Cardiac septum (tissue), 1 donor: Measurements from ENCODE around the gene CHMP6. TPM values are rescaled to one million over a fixed set of nuclear protein-coding genes. Genes with fewer than 3 reads are reported as not detected.
"Not testable (repeated sequence)": the region's sequence is repeated elsewhere in the genome, so short reads cannot be mapped to it uniquely, and the experiment has no call there.

ENCODE experiments used
- DNase-seq: peaks from one replicate; pipeline ENCODE4 v3.0.0-alpha.2; 2020; ENCODE audit warnings: low spot score
- intact Hi-C: fragments of 100-400 bp; cut with DNase I; formaldehyde crosslinking; loops from one replicate; pipeline ENCODE4 v1.14.0; 2022
- total RNA-seq: library from RNA; stranded (reverse); fragmentation: NEBNext Ultra II Directional; extraction: Animal tissue kit (Norgen Biotek cat#: 25700); gene quantifications from one replicate; pipeline ENCODE4 v1.2.1, GENCODE V29; 2021
- donor health status: DM: no; HTN: no; CAD: no.

The CHMP6 gene
- total RNA-seq, 1 donor from 2014 or later, result 21.7 TPM

DNA sequence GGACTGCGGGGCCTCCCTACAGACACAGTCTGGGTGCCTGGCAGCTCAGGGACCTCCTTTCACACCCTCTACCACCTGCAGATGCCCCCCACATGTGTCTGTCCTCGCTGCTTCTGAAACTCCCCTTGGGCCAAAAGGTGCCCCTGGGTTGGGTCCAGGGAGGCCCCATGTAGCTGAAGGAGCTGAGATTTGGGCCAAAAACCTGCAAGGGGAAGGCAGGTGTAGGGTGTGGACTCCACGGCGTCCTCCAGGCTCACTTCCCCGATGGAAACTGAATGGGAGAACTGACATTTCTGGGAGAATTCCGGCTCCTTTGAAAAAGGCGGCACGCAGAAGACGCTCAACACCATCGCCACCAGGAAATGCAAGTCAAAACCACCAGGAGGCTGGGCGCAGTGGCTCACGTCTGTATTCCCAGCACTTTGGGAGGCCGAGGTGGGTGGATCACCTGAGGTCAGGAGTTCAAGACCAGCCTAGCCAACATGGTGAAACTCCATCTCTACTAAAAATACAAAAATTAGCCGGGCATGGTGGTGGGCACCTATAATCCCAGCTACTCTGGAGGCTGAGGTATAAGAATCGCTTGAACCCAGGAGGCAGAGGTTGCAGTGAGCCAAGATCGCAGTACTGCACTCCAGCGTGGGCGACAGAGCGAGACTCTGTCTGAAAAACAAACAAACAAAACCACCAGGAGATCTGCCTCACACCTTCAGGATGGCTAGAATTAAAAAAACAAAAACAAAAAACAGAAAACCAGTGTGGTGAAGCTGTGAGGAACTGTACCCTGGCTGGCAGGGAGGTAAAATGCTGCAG lies 30.1 kb downstream of the CHMP6 start:
- DNase-seq, result no peak
- intact Hi-C loops, result loop anchor here (5.0 kb wide), 1 partner anchor 34 kb away; no protein-coding TSS in a partner anchor

DNA sequence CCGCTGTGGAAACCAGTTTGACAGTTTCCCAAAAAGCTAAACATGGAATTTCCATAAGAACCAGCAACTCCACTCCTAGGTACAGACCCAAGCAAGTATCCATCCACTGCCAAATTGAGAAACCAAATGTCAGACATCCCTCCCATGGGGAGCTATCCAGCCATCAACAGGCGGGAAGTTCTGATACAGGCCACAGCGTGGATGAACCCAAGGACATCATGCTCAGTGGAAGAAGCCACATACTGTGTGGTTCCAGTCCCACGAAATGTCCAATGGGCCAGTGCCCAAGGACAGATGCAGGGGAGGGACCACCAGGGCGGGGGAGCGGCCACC lies 30.7 kb downstream of the CHMP6 start:
- intact Hi-C loops, result loop anchor here (5.0 kb wide), 1 partner anchor 35 kb away; no protein-coding TSS in a partner anchor

DNA sequence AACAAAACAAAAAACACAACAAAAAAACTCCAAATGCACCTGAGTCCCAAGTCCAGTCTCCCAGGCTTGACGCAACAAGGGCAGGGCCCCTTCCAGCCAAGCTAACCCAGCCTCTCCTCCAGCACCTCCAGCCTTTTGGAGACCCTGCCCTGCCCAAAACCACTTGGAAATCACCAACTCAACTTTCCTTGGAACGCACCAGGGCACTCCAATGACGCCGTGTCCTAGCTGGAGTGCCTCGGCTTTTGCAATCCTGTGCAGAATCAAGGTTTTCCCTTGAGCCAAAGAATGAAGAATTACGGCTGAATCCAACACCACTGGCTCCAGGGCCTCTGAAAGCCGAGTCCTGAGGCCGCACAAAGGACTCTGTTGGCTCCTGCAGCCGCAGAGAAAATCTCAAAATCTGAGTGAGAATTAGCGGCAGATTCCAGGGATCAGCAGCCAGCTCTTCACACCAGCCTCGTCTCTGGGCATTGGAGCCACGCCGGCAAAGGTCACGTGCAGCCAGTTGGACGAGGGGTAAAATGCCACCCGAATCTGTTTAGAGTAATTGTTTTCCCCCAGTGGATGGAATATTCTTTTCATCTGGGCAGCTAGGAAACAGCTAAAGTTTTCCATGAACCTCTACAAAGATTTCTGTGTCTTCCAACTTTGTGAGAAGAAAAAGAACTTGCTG lies 33.6 kb downstream of the CHMP6 start:
- intact Hi-C loops, result no loop called here
- no peak for DNase-seq

More for the DNA sequence above, 30.7 kb downstream of the CHMP6 start:
- DNase-seq, result no peak

DNA sequence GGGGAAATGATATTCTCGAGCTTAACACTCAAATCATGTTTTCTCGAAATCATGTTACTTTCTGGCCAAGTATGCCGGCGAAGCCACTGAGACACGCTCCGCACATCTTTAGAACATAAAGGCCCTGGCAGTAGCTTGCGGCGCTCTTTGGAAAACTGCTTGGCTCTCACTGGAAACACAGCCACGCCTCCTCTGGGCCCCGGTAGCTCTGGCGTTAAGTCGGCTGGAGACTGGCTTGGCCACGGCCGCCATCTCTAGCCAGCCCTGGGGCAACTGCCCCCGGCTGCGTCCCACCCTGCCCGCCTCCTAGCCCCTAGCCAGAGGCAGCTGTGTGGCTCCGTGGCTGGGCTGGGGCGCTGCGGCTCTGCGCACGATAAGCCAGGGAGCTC lies 34.1 kb downstream of the CHMP6 start:
- intact Hi-C loops, result no loop called here
- no peak for DNase-seq

DNA sequence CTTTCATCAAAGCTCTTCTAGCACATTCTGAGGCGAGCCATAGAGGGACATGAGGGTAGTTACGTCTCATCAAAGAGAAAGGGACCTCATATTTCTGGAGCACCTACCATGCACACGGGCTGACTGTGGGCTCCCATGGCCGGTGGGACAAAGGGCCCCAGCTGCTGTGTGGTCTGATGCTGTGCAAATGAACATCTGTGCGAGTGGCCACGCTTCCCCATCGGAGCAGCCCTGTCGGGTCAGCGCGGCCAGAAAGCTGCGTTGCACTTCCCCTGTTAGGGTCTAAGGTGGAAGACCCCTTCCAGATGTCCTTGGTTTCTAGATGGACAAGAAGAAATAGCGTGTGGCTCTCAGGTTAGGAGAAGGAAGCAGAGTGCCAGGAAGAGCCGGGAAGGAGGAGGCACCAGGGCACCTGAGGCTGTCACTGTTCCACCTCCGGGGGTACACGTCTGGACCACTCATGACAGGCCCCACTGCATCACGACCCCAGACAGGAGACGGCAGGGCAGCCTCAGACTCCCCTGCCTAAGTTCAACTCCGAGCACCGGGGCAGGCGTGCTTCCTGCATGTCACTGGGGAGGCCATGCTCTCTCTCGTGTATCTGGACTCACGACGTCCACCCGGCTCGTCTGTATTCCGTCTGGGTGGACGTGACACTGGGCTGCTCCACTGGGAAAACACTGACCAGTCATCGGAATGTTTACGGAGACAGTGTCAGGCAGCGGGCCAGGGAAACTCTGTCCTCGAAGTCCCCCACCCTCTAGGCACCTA lies 34.8 kb downstream of the CHMP6 start:
- intact Hi-C loops, result no loop called here
- DNase-seq, result no peak

DNA sequence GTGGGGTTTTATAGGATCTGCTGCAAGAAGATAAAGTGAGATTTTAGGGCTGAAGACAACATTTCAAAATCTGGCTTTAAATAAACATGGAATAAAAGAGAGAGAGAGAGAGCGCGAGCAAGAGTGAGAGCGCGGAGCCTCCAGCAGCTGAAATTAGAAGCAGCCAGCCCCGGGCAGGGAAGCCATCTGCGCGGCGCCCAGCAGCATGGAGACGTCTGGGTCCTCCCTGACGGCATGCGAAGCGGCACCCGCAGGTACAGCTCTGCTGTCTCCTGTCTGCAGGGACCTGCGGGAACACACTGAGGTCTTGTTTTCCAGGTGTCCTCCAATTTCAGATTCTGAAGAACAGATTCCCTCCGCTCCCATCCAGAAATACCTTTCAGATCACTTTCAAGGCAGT lies 35.4 kb downstream of the CHMP6 start:
- DNase-seq, result no peak
- intact Hi-C loops, result no loop called here

DNA sequence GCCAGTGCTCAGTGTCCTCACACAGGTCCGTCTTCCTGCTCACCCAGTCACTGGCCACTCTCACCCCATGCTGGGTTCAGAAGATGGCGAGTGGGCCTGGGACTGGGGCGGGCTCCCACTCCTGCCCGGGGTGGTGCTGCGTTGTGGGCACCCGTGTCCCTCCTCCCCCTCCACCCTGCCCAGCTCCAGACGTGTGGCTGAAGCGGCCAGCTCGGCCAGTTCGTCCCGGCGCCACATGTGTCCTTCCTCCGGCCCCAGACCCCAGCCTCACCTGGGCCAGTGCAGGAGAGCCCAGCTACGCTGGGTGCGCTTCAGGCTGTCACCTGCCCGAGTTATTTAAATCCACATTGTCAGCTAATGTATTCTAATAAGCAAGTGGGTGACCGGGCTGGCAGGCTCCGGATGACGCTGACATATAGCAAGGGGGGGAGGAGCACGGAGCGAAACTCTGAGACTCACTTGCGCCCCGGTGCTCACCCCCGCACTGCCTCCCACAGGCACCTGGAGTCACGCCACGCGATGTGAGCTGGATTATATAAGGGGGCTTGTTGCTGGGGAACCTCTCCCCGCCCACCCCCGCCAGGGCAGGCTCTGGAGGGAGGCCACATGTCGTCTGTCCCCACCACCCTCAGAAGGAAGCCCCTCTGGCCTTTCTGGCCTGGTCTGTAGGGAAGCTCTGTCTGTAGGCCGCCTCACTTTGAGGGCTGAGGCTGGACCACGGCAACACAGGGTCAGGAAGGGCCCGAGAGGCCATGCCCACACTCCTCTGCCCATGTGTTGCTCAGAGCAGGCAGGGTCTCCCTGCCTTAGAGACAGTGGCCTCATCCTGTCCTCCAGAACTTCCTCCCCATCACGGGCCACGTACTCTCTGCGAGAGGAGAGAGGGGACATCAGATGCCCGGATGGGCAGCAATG lies 36.2 kb downstream of the CHMP6 start:
- intact Hi-C loops, result no loop called here
- DNase-seq, result no peak

DNA sequence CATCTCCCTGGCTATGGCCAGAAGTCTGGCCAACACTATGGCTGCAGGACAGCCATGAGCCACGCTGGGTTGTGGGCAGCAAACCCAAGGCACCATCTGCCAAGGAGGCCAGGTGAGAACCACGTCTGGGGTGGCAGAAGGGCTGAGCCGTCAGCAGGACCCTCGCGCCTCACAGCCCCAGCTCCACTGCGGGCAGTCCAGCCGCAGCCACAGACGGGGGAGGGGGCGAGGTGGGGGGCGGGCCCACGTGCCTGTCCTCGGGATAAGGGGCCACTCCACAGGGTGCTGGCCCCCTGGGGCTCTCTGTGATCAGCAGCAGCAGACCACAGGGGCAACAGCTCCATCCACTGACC lies 36.8 kb downstream of the CHMP6 start:
- no peak for DNase-seq
- intact Hi-C loops, result no loop called here

DNA sequence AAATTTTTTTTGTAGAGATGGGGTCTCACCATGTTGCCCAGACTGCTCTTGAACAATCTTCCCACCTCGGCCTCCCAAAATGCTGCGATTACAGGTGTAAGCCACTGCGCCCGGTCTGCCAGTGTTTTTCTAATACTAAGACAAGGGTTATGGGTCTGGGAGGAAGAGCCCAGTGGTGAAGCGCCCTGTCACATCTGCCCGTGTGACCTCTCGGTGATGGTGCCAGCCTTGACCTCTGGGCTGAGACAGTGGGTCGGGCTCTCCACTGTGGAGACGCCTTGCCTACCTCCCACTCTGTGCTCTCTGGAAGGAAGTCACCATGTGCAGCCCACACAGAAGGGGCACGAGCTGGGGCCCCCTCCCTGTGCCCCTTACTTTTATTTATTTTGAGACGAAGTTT lies 38.2 kb downstream of the CHMP6 start:
- no peak for DNase-seq
- intact Hi-C loops, result no loop called here

DNA sequence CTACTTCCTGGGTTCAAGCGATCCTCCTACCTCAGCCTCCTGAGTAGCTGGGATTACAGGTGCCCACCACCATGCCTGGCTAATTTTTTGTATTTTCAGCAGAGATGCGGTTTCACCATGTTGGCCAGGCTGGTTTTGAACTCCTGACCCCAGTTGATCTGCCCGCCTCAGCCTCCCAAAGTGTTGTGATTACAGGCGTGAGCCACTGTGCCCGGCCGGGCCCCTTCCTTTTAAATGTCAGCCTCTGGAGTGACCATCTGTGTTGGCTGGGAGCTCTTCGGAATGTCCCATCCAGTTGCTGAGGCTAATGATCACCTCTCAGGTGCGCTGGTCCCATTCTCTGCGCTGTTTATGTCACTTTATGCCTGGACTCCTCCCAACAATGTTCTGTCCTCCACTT lies 38.7 kb downstream of the CHMP6 start:
- intact Hi-C loops, DNase-seq: not testable (repeated sequence)

DNA sequence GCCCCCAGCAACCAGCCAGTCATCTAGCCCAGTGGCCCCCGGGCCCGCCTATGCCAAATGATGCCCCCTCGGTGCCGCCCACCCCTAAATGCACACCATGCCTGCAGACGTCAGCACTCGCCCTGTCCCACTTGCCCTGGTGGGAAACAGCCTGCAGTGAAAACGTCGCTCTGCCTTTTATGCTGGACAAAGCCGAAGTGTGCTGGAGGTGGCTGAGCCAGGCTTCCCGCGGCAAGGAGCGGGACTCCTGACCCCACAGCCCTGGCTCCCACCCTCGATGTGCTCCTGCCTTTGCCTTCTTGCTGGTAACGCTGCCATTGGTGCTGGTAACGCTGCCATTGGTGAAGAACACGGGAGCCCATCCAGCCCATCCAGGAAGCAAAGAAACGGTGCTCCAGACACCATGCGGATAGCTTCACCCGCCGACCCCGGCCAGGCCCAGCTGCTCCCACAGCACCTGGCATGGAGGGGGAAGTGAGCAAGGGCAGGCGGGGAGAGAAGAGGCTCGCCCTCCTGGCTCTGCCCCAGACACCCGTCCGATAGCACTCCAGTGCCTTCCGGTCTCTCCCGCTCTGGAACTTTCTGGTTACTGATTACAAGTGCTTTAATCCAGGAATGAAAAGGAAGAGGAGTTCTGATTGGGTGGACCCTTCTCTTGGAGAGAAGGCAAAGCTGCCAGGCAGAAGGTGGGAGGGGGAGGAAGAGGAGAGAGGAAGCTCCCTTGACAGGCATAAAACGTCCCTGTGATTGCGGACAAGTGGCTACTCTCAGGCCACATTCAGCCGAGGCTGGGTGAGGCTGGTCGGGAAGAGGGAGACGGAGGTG lies 39.3 kb downstream of the CHMP6 start:
- peak; percentile 79 for DNase-seq
- intact Hi-C loops, result no loop called here

DNA sequence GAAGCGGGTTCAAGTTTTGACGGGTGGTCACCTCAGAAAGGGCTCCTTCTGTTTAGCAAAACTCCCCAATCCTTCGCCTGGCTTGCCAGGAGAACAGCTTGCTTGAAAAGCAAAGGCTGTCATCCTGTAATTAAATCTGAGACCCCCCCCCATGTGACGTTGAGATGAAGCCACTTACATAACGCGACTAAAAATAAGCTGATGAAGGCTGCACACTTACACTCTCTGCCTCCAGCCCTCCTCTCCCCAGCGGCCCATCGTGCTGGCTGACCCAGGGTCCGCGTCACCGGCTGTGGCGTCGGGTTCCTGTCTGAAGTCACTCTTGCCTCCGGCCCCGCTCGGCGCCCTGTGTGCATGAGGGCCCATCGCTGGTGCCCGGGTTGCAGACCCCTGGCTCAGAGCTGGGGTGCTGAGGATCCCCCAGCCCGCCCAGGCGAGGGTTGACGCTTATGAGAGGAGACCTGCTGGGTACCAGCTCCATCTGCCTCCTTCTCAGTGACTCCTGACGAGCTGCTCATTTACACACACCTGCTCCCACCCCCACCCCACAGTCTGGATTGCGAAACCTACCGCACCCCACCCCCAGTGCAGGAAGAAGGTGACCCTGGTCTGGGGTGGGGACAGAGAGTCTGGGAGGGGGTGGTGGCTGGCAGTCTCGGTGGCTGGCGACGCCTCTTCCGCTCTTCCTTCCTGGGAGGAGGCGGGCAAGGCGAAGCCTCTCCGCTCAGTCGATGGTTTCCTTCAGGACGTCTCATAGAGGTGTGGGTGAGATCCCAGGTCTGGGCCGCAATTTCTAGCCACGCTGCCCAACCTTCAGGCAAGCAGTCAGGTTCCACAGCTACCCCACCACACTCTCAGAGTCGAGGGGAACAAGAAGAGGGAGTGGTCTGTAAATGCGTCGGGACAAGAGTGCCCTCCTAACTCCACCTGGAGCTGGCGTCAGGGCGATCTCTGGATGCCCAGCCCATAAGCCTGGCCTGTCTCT lies 40.2 kb downstream of the CHMP6 start:
- DNase-seq, result peak; percentile 81
- intact Hi-C loops, result no loop called here

DNA sequence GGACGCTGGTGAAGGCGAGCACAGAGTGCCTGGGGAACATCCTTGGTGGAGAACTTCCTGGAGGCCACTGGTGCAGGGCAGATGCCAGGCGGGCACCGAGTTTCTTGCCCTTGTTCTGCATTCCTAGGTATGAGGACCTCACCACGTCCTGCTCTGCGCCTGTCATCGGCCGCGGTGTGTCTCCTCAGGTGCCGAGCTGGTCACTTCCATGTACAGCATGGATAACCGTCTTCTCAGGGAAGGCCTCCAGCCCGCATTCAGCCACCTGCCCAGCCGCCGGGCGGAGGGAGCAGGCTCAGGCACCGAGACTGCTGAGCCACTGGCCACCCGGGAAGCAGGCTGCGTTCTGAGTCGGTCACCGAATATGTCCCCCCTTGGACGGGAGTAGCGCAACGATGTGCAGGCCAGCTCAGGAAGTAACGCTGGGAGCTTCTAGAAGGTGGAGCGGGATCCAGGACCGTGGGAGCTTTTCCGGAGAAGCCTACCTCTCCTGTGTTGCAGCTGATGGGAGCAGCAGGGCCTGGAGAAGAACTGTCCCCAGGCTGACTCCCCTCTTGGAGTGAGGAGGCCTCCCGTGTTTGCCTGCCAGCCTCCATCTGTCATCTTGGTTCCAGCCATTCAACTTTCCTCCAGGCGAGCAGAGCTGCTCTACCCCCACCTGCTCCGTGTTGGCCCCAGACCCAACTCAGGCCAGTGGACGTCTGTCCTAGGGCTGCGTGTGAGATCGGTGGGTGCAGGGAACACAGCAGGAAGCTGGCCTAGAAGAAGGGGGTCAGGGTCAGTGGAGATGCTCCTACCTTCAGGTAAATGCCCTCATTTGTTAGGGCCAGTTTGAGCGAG lies 41.2 kb downstream of the CHMP6 start:
- intact Hi-C loops, result no loop called here
- DNase-seq, result no peak

DNA sequence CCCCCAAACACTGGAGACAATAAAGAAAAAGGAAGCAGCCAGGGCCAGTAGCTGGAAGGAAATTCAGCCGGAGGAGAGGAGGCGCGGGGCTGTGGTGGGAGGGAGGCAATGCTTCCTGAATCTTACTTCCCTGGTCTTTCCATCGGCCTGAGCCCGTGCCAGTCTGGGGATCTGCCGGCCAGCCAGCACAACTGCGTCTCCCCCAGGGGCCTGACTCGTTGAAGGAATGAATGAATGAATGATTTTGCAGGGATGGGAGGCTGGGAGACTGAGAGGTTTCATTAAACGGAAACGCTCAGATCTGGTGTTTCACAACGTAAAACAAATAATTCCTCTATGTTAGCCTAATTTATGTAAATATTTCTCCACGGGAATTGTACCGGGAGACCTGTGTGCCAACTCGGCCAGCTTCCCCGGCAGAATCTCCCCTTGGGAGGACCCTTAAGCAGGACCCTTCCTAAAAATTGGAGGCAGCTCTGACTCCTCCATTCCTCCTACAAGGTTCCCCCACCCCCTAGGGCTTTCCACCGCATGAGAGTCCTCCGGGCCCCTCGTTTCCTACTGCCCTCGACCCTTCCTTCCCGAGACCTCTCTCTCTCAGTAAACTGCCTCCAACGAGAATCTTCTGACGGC lies 42.0 kb downstream of the CHMP6 start:
- intact Hi-C loops, result no loop called here
- peak; percentile 76 for DNase-seq

DNA sequence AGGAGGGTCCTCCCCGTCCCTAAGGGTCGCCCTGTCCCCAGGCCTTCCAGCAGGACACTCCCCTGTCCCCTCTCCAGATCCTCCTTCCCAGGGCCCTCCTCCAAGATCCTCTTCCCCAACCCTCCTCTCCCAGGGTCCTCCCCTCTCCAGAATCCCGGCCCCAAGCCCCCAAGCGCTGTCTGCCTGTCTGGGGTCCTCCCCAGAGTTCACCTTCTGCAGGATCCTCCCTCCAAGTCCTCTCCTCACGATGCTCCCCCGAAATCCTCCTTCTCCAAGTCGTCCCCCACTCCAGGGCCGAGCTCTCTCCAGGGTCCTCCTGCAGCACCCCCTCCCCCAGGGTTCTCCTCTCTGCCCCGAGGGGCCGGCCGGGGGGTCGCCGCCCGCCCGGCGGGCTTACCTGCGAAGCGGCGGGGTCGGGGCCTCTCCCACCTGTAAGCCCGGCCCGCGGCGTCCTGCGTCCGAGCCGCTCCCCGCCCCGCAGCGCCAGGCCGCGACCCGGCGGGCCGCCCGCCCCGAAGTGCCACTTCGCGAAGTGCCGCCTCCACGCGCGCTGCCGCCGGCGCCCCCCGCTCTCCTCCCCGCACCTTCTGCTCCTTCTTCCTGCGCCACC lies 42.6 kb downstream of the CHMP6 start:
- DNase-seq, result peak; percentile 74
- intact Hi-C loops, result no loop called here
